HepG2 (cell line): ENCODE data around the gene NT5C1B. TPM values are rescaled to one million over a fixed set of nuclear protein-coding genes. Genes with fewer than 3 reads are reported as not detected.

ENCODE experiments used
- ATAC-seq: fragments of 200-7000 bp; cut with Tn5 transposase; 3 replicates; pipeline ENCODE4 v1.9.1; 2020; ENCODE audit warnings: mild to moderate bottlenecking, moderate library complexity
- BruUV-seq: library from RNA; stranded (reverse); fragments of 400-500 nt; replicated peaks from 2 replicates; lab custom pipeline; 2021; lab: Mats Ljungman, UMichigan
- CTCF ChIA-PET: fragments of 300-600 bp; formaldehyde crosslinking; extraction: SDS; loops from one replicate; lab custom pipeline; 2021; ENCODE audit warnings: low total read pairs, inconsistent platforms, low intra/inter-chr PET ratio; lab: Yijun Ruan, JAX
- POLR2A ChIA-PET: fragments of 350-600 bp; sonication (Branson Sonifier 250); formaldehyde crosslinking; loops from one replicate; lab custom pipeline; 2020; ENCODE audit warnings: antibody characterized with exemption, inconsistent platforms; lab: Yijun Ruan, JAX
- DNase-seq: peaks from one replicate; pipeline ENCODE4 v3.0.0-alpha.2; 2015; ENCODE audit warnings: low spot score
- FAIRE-seq: peaks from 3 replicates; lab custom pipeline; 2011; peaks lifted over from hg19 to GRCh38; lab: Jason Lieb, UNC
- H2AFZ ChIP-seq: one replicate; pipeline ENCODE4 v1.6.1; 2011; ENCODE audit warnings: low read length, inconsistent platforms
- H3K27ac ChIP-seq: fragments of 300-600 bp; 3 replicates; pipeline ENCODE4 v1.8.0; 2011; ENCODE audit warnings: mixed run types, mild to moderate bottlenecking, mixed read lengths, low read length, inconsistent platforms; ENCODE audit not compliant: insufficient read depth; ENCODE audit errors: extremely low read length
- H3K27me3 ChIP-seq, 2 experiments: fragments of 200-600 bp in 1 of 2; 2 replicates in 1 of 2; 3 replicates in 1 of 2; pipeline versions ENCODE4 v1.6.0 to v1.8.0; 2011; ENCODE audit warnings: low read length in 2 of 2, mild to moderate bottlenecking in 2 of 2, moderate library complexity in 2 of 2, inconsistent platforms in 1 of 2; ENCODE audit not compliant: insufficient read depth in 2 of 2, control insufficient read depth in 1 of 2
- H3K36me3 ChIP-seq, 2 experiments: fragments of 200-600 bp in 1 of 2; replicated peaks in 1 of 2; 2 replicates in 1 of 2; 3 replicates in 1 of 2; pipeline versions ENCODE4 v1.5.1 to v1.8.0; 2011; ENCODE audit warnings: low read length in 2 of 2, inconsistent platforms in 1 of 2; ENCODE audit not compliant: insufficient read depth in 2 of 2, control insufficient read depth in 1 of 2
- H3K4me1 ChIP-seq: 2 replicates; pipeline ENCODE4 v1.5.1; 2012; ENCODE audit warnings: low read length, inconsistent platforms; ENCODE audit not compliant: insufficient read depth
- H3K4me2 ChIP-seq: 2 replicates; pipeline ENCODE4 v1.6.0; 2011; ENCODE audit warnings: low read depth, low read length, inconsistent platforms
- H3K4me3 ChIP-seq, 3 experiments: fragments of 200-600 bp in 1 of 3; sonication (generic), shearing (Covaris generic) in 1 of 3; replicated peaks in 1 of 3; 2 replicates each; pipeline ENCODE4 v1.5.1; 2011 to 2016; ENCODE audit warnings: low read length in 3 of 3, inconsistent platforms in 2 of 3, low read depth in 2 of 3, mild to moderate bottlenecking in 2 of 3, control low read depth in 1 of 3, mixed read lengths in 1 of 3; ENCODE audit not compliant: insufficient read depth in 1 of 3
- H3K79me2 ChIP-seq: one replicate; pipeline ENCODE4 v1.6.1; 2011; ENCODE audit warnings: low read length, inconsistent platforms; ENCODE audit not compliant: insufficient read depth
- H3K9ac ChIP-seq: 2 replicates; pipeline ENCODE4 v1.6.0; 2011; ENCODE audit warnings: mild to moderate bottlenecking, low read depth, low read length, inconsistent platforms; ENCODE audit not compliant: insufficient read depth
- H3K9me3 ChIP-seq: 2 replicates; pipeline ENCODE4 v1.5.1; 2012; ENCODE audit warnings: mild to moderate bottlenecking, low read length
- H4K20me1 ChIP-seq: 2 replicates; pipeline ENCODE4 v1.6.0; 2011; ENCODE audit warnings: inconsistent platforms, mild to moderate bottlenecking, low read length, moderate library complexity; ENCODE audit not compliant: insufficient read depth
- AHR ChIP-seq: IDR thresholded peaks from 2 replicates; pipeline ENCODE4 v1.6.1; 2018; ENCODE audit warnings: missing genetic modification reagents, missing compliant biosample characterization
- ATM ChIP-seq: fragments of 450-650 bp; IDR thresholded peaks from 2 replicates; pipeline ENCODE4 v1.7.1; 2017; ENCODE audit warnings: mild to moderate bottlenecking, borderline replicate concordance
- MLX ChIP-seq: IDR thresholded peaks from 2 replicates; pipeline ENCODE4 v1.6.1; 2016
- PBX2 ChIP-seq: IDR thresholded peaks from 2 replicates; pipeline ENCODE4 v1.6.1; 2016; ENCODE audit warnings: control low read depth
- SETDB1 ChIP-seq: sonication (generic); formaldehyde crosslinking; IDR thresholded peaks from 2 replicates; pipeline ENCODE4 v1.5.1; 2020; ENCODE audit warnings: missing genetic modification reagents, mild to moderate bottlenecking, borderline replicate concordance
- STAT6 ChIP-seq: sonication (generic); formaldehyde crosslinking; IDR thresholded peaks from 2 replicates; pipeline ENCODE4 v1.4.0; 2020; ENCODE audit warnings: missing genetic modification reagents, mild to moderate bottlenecking, borderline replicate concordance
- TAF15 ChIP-seq: fragments of 200-400 bp; formaldehyde crosslinking; IDR thresholded peaks from one replicate; pipeline ENCODE4 v1.6.1; 2018; ENCODE audit warnings: mild to moderate bottlenecking, low read depth, low read length; ENCODE audit not compliant: poor library complexity, severe bottlenecking
- ZNF800 ChIP-seq: sonication (generic); formaldehyde crosslinking; IDR thresholded peaks from 2 replicates; pipeline ENCODE4 v1.4.0; 2020; ENCODE audit warnings: missing genetic modification reagents
- ZNF850 ChIP-seq: sonication (generic); formaldehyde crosslinking; conservative IDR thresholded peaks from 2 replicates; pipeline ENCODE4 v1.9.0; 2021; ENCODE audit warnings: mild to moderate bottlenecking, missing genetic modification reagents
- WGBS: methylation state at CpG from one replicate; pipeline ENCODE4 v1.1.6; 2017; ENCODE audit warnings: low lambda C conversion rate; 5-methylcytosine and 5-hydroxymethylcytosine counted together
- in situ Hi-C: cut with HindIII; loops from 2 replicates; pipeline ENCODE4 v1.10.0; 2017; ENCODE audit warnings: low pct_unique_long_range_greater_than_20kb; ENCODE audit not compliant: extremely low pct_ligation_motif_present
- intact Hi-C: fragments of 100-400 bp; cut with micrococcal nuclease; formaldehyde crosslinking; loops from one replicate; pipeline ENCODE4 v1.10.0; 2022; ENCODE audit not compliant: unreplicated experiment
- polyA plus RNA-seq, 8 experiments: library from polyadenylated mRNA; depleted of rRNA in 3 of 8; stranded (reverse) in 7 of 8; unstranded in 1 of 8; fragments of >200 nt; fragmentation: Illumina TruSeq in 4 of 8; extraction: Trizol in 4 of 8; gene quantifications; 2 replicates each; pipeline versions ENCODE4 v1.2.1 to v1.2.3, GENCODE V29; 2011 to 2016; ENCODE audit warnings: low read depth in 4 of 8, missing spikeins in 1 of 8, mixed read lengths in 1 of 8; ENCODE audit not compliant: insufficient read depth in 1 of 8
- total RNA-seq, 5 experiments: library from RNA; depleted of rRNA; stranded (reverse); fragments of >200 nt; fragmentation: Illumina TruSeq; extraction: Trizol; gene quantifications; 2 replicates each; pipeline ENCODE4 v1.2.3, GENCODE V29; 2016; ENCODE audit warnings: low read depth in 1 of 5

The NT5C1B gene
- total and polyA plus RNA-seq, 2 of the 13 experiments (the other 11 are each of a cell fraction or from before 2014, with no cell fraction given), result not detected

GRCh38 chr2:18614041-18614440, 24.7 kb upstream of the NT5C1B start:
- no peaks in the 10 kb centered on the region for H3K36me3 ChIP-seq
- TF ChIP-seq TAF15, result no peak
- TF ChIP-seq ZNF800 (CRISPR knock-in tag), result no peak
- H3K9me3 ChIP-seq, result no peaks in the 10 kb centered on the region
- no peak overlapping the region for H3K9ac ChIP-seq
- H3K27me3 ChIP-seq, result no peaks in the 10 kb centered on the region
- ATAC-seq (no peak), FAIRE-seq (no peak), DNase-seq (no peak)
- no peak overlapping the region for H3K27ac ChIP-seq
- CTCF ChIA-PET, result no interaction called here
- no peaks in the 10 kb centered on the region for H3K79me2 ChIP-seq
- no peaks in the 10 kb centered on the region for H4K20me1 ChIP-seq
- POLR2A ChIA-PET, result no interaction called here
- in situ Hi-C loops (no loop called here), intact Hi-C loops (no loop called here)
- H3K4me2 ChIP-seq, result no peak overlapping the region
- no peaks in the 10 kb centered on the region for H3K4me1 ChIP-seq
- no peak overlapping the region for H2AFZ ChIP-seq
- no peak overlapping the region for H3K4me3 ChIP-seq
- no TSS peak for BruUV-seq

GRCh38 chr2:18612133-18612532, 22.8 kb upstream of the NT5C1B start:
- CTCF ChIA-PET, result no interaction called here
- H3K9ac ChIP-seq, result no peak overlapping the region
- no peak overlapping the region for H3K27ac ChIP-seq
- H3K27me3 ChIP-seq, result no peaks in the 10 kb centered on the region
- in situ Hi-C loops, result no loop called here
- H3K79me2 ChIP-seq, result no peaks in the 10 kb centered on the region
- BruUV-seq, result no TSS peak
- H3K36me3 ChIP-seq, result no peaks in the 10 kb centered on the region
- no peaks in the 10 kb centered on the region for H3K9me3 ChIP-seq
- FAIRE-seq (no peak), DNase-seq (no peak), ATAC-seq (no peak)
- no peaks in the 10 kb centered on the region for H4K20me1 ChIP-seq
- intact Hi-C loops, result no loop called here
- H3K4me2 ChIP-seq, result no peak overlapping the region
- H3K4me3 ChIP-seq, result no peak overlapping the region
- no peak overlapping the region for H2AFZ ChIP-seq
- 78% methylated on average over 3 of the region's 3 CpGs for WGBS
- no peaks in the 10 kb centered on the region for H3K4me1 ChIP-seq
- POLR2A ChIA-PET, result no interaction called here
- no peak for TF ChIP-seq SETDB1 (CRISPR knock-in tag)
- TF ChIP-seq ZNF850 (CRISPR knock-in tag), result no peak
- no peak for TF ChIP-seq MLX (CRISPR knock-in tag)
- no peak for TF ChIP-seq ZNF800 (CRISPR knock-in tag)
- no peak for TF ChIP-seq PBX2 (CRISPR knock-in tag)
- TF ChIP-seq ATM, result no peak
- no peak for TF ChIP-seq AHR
- no peak for TF ChIP-seq STAT6 (CRISPR knock-in tag)
